ENCODE results near the gene SCFD1. TPM values are rescaled to one million over a fixed set of nuclear protein-coding genes. Genes with fewer than 3 reads are reported as not detected.
"Not testable (repeated sequence)": the region's sequence is repeated elsewhere in the genome, so short reads cannot be mapped to it uniquely, and the experiment has no call there.

The SCFD1 gene
- total RNA-seq, 1 donor from 2014 or later = 41.0 TPM

- intact Hi-C loops (cut with DNase I) = no loop called here
- peaks cover 32 to 57% of the 10 kb centered on the region in 2 donors for H3K36me3 ChIP-seq
- no peaks in the 10 kb centered on the region for H3K27me3 ChIP-seq
Measured at GRCh38 chr14:30603402-30603801, 18.7 kb upstream of the SCFD1 start.

GRCh38 chr14:30604696-30605095 lies 17.4 kb upstream of the SCFD1 start:
- intact Hi-C loops (cut with DNase I); H3K27ac ChIP-seq; H3K4me1 ChIP-seq; H3K4me3 ChIP-seq; H3K27me3 ChIP-seq; H3K9me3 ChIP-seq; DNase-seq (ENCODE audit: low spot score in 2 of 2): not testable (repeated sequence)
- peaks cover 23 to 46% of the 10 kb centered on the region in 2 donors for H3K36me3 ChIP-seq

More at GRCh38 chr14:30603402-30603801, 18.7 kb upstream of the SCFD1 start:
- TF ChIP-seq CTCF (IDR thresholded peaks at IDR 0.05) = no peak
- Histone ChIP-seq H3K4me3 (no peak overlapping the region), H3K9me3 (no peaks in the 10 kb centered on the region), H3K27ac (no peak overlapping the region), H3K4me1 (no peaks in the 10 kb centered on the region)
- DNase-seq (ENCODE audit: low spot score in 2 of 2) = no peak

- peaks cover 20 to 28% of the 10 kb centered on the region in 2 donors for H3K36me3 ChIP-seq
- intact Hi-C loops (cut with DNase I) = no loop called here
- no peak overlapping the region for H3K4me3 ChIP-seq
- peaks cover 0 to 2% of the 10 kb centered on the region in 2 donors for H3K4me1 ChIP-seq
- DNase-seq (ENCODE audit: low spot score in 2 of 2) = no peak
- no peak for TF ChIP-seq CTCF (IDR thresholded peaks at IDR 0.05)
- no peaks in the 10 kb centered on the region for H3K27me3 ChIP-seq
- H3K27ac ChIP-seq = no peak overlapping the region
- no peaks in the 10 kb centered on the region for H3K9me3 ChIP-seq
Measured at GRCh38 chr14:30607156-30607780, 14.9 kb upstream of the SCFD1 start.

GRCh38 chr14:30608533-30609006 lies 13.5 kb upstream of the SCFD1 start:
- peaks cover 10 to 15% of the 10 kb centered on the region in 2 donors for H3K36me3 ChIP-seq
- no peaks in the 10 kb centered on the region for H3K27me3 ChIP-seq
- intact Hi-C loops (cut with DNase I) = no loop called here
- H3K9me3 ChIP-seq = no peaks in the 10 kb centered on the region
- H3K27ac ChIP-seq = no peak overlapping the region
- H3K4me3 ChIP-seq = no peak overlapping the region
- peaks cover 0 to 2% of the 10 kb centered on the region in 2 donors for H3K4me1 ChIP-seq
- no peak for TF ChIP-seq CTCF (IDR thresholded peaks at IDR 0.05)
- no peak for DNase-seq (ENCODE audit: low spot score in 2 of 2)

GRCh38 chr14:30610787-30611343 lies 11.3 kb upstream of the SCFD1 start:
- Histone ChIP-seq H3K4me3 (no peak overlapping the region), H3K27me3 (no peaks in the 10 kb centered on the region), H3K27ac (no peak overlapping the region), H3K36me3 (no peaks in the 10 kb centered on the region), H3K4me1 (peaks cover 0 to 2% of the 10 kb centered on the region in 2 donors), H3K9me3 (no peaks in the 10 kb centered on the region)
- intact Hi-C loops (cut with DNase I) = no loop called here
- no peak for DNase-seq (ENCODE audit: low spot score in 2 of 2)
- peak in 1 of 3 experiments; percentile 18 for TF ChIP-seq CTCF (IDR thresholded peaks at IDR 0.05)

- Histone ChIP-seq H3K27ac (no peak overlapping the region), H3K4me1 (peaks cover 0 to 2% of the 10 kb centered on the region in 2 donors), H3K4me3 (no peak overlapping the region), H3K36me3 (no peaks in the 10 kb centered on the region), H3K27me3 (no peaks in the 10 kb centered on the region), H3K9me3 (no peaks in the 10 kb centered on the region)
- no peak for DNase-seq (ENCODE audit: low spot score in 2 of 2)
- intact Hi-C loops (cut with DNase I) = no loop called here
- TF ChIP-seq CTCF (IDR thresholded peaks at IDR 0.05) = no peak
Measured at GRCh38 chr14:30614155-30614554, 8.0 kb upstream of the SCFD1 start.

Measured in ascending aorta (tissue), 2 donors.